SK-N-SH (cell line): ENCODE data around the gene TRAPPC3. TPM values are rescaled to one million over a fixed set of nuclear protein-coding genes. Genes with fewer than 3 reads are reported as not detected.

Experiments
- CTCF ChIA-PET: fragments of 300-600, 350-600 bp; formaldehyde crosslinking; extraction: SDS; loops from one replicate; lab custom pipeline; 2021; lab: Yijun Ruan, JAX
- POLR2A ChIA-PET: fragments of 350-600 bp; sonication (Branson Sonifier 250); formaldehyde crosslinking; extraction: SDS; loops from one replicate; lab custom pipeline; 2020; ENCODE audit warnings: antibody characterized with exemption, inconsistent platforms; lab: Yijun Ruan, JAX
- DNase-seq: peaks from one replicate; pipeline ENCODE4 v3.0.0; 2012
- H2AFZ ChIP-seq: fragments of 200-600 bp; sonication (generic); 2 replicates; pipeline ENCODE4 v1.8.1; 2016; ENCODE audit warnings: antibody characterized with exemption, mild to moderate bottlenecking, low read depth
- H3F3A ChIP-seq: fragments of 200-600 bp; sonication (generic); replicated peaks from 2 replicates; pipeline ENCODE3; 2016; ENCODE audit warnings: antibody characterized with exemption, mild to moderate bottlenecking; ENCODE audit not compliant: insufficient read depth
- H3K27ac ChIP-seq, 2 experiments: fragments of 200-500 bp in 1 of 2; fragments of 200-600 bp in 1 of 2; sonication (Bioruptor generic) in 1 of 2; sonication (generic), shearing (Covaris generic) in 1 of 2; 2 replicates each; pipeline versions ENCODE4 v1.5.1 to v1.6.1; 2014 to 2016; ENCODE audit warnings: low read depth in 2 of 2, inconsistent platforms in 1 of 2, low read length in 1 of 2, mild to moderate bottlenecking in 1 of 2, mixed read lengths in 1 of 2
- H3K27me3 ChIP-seq: fragments of 200-600 bp; sonication (generic), shearing (Covaris generic); 2 replicates; pipeline ENCODE4 v1.6.1; 2016; ENCODE audit warnings: mixed run types; ENCODE audit not compliant: insufficient read depth
- H3K36me3 ChIP-seq, 2 experiments: fragments of 200-500 bp in 1 of 2; fragments of 200-600 bp in 1 of 2; sonication (Bioruptor generic) in 1 of 2; sonication (generic) in 1 of 2; replicated peaks in 1 of 2; 2 replicates each; pipeline versions ENCODE3 to v1.5.1; 2014 to 2016; ENCODE audit warnings: low read length in 1 of 2, mild to moderate bottlenecking in 1 of 2; ENCODE audit not compliant: insufficient read depth in 2 of 2, control insufficient read depth in 1 of 2
- H3K4me1 ChIP-seq, 2 experiments: fragments of 200-500 bp in 1 of 2; fragments of 200-600 bp in 1 of 2; sonication (Bioruptor generic) in 1 of 2; sonication (generic), shearing (Covaris generic) in 1 of 2; 2 replicates each; pipeline versions ENCODE4 v1.5.1 to v1.6.1; 2014 to 2016; ENCODE audit warnings: low read depth in 1 of 2, low read length in 1 of 2, mixed run types in 1 of 2; ENCODE audit not compliant: insufficient read depth in 2 of 2, control insufficient read depth in 1 of 2
- H3K4me2 ChIP-seq: fragments of 200-600 bp; sonication (generic), shearing (Covaris generic); 2 replicates; pipeline ENCODE4 v1.6.1; 2017; ENCODE audit warnings: mixed run types
- H3K4me3 ChIP-seq, 2 experiments: fragments of 200-500 bp in 1 of 2; fragments of 200-600 bp in 1 of 2; sonication (Bioruptor generic) in 1 of 2; sonication (generic), shearing (Covaris generic) in 1 of 2; 2 replicates each; pipeline versions ENCODE4 v1.5.1 to v1.8.1; 2014 to 2016; ENCODE audit warnings: low read depth in 2 of 2, inconsistent platforms in 1 of 2, low read length in 1 of 2, mild to moderate bottlenecking in 1 of 2, mixed read lengths in 1 of 2, moderate library complexity in 1 of 2
- H3K79me2 ChIP-seq: fragments of 200-600 bp; sonication (generic); 2 replicates; pipeline ENCODE4 v1.8.1; 2017; ENCODE audit warnings: mild to moderate bottlenecking; ENCODE audit not compliant: insufficient read depth
- H3K9ac ChIP-seq: fragments of 200-600 bp; sonication (generic); 2 replicates; pipeline ENCODE4 v1.6.1; 2017; ENCODE audit warnings: mixed run types
- H3K9me2 ChIP-seq: fragments of 200-600 bp; sonication (generic); 2 replicates; pipeline ENCODE4 v1.6.1; 2017; ENCODE audit warnings: mixed run types
- H3K9me3 ChIP-seq: fragments of 200-600 bp; sonication (generic); 2 replicates; pipeline ENCODE4 v1.6.1; 2017; ENCODE audit warnings: mixed run types, mild to moderate bottlenecking, moderate library complexity
- H4K20me1 ChIP-seq: fragments of 200-600 bp; sonication (generic); 2 replicates; pipeline ENCODE4 v1.6.1; 2017; ENCODE audit warnings: mild to moderate bottlenecking, mixed run types; ENCODE audit not compliant: insufficient read depth
- CHD2 ChIP-seq: fragments of 150-350 bp; IDR thresholded peaks from 2 replicates; pipeline ENCODE4 v1.6.1; 2018; ENCODE audit warnings: low read length; ENCODE audit not compliant: partially characterized antibody
- EP300 ChIP-seq, 2 experiments: IDR thresholded peaks; 2 replicates each; pipeline versions ENCODE4 v1.4.0 to v1.6.1; 2012; ENCODE audit warnings: borderline replicate concordance in 1 of 2, low read depth in 1 of 2, low read length in 1 of 2
- EZH2phosphoT487 ChIP-seq: fragments of 200-600 bp; sonication (generic); IDR thresholded peaks from 2 replicates; pipeline ENCODE4 v1.6.1; 2017; ENCODE audit warnings: low read depth, mixed run types, mild to moderate bottlenecking, antibody characterized with exemption, moderate library complexity, borderline replicate concordance
- FOXJ3 ChIP-seq: sonication (generic); formaldehyde crosslinking; IDR thresholded peaks from 2 replicates; pipeline ENCODE4 v1.5.1; 2020; ENCODE audit warnings: mild to moderate bottlenecking, missing genetic modification reagents
- FOXM1 ChIP-seq: IDR thresholded peaks from 2 replicates; pipeline ENCODE4 v1.4.0; 2012; ENCODE audit warnings: low read depth, mild to moderate bottlenecking
- GATA2 ChIP-seq: sonication (generic); formaldehyde crosslinking; IDR thresholded peaks from 2 replicates; pipeline ENCODE4 v1.5.0; 2020; ENCODE audit warnings: mild to moderate bottlenecking, missing genetic modification reagents
- JUND ChIP-seq: IDR thresholded peaks from 2 replicates; pipeline ENCODE4 v1.4.0; 2012
- MXI1 ChIP-seq: IDR thresholded peaks from 2 replicates; pipeline ENCODE4 v1.6.1; 2012; ENCODE audit warnings: mild to moderate bottlenecking, low read depth, low read length, improper control_type of control experiment
- NFIC ChIP-seq: IDR thresholded peaks from 2 replicates; pipeline ENCODE4 v1.4.0; 2012; ENCODE audit warnings: borderline replicate concordance
- RAD21 ChIP-seq: IDR thresholded peaks from 2 replicates; pipeline ENCODE4 v1.6.1; 2012; ENCODE audit warnings: mild to moderate bottlenecking, low read length
- RCOR1 ChIP-seq: fragments of 150-350 bp; IDR thresholded peaks from 2 replicates; pipeline ENCODE4 v1.6.1; 2017; ENCODE audit warnings: antibody characterized with exemption, low read length
- RFX5 ChIP-seq: IDR thresholded peaks from 2 replicates; pipeline ENCODE4 v1.6.1; 2012; ENCODE audit warnings: mild to moderate bottlenecking, improper control_type of control experiment, low read length
- RXRA ChIP-seq: IDR thresholded peaks from 2 replicates; pipeline ENCODE4 v1.4.0; 2012; ENCODE audit warnings: low read depth, mild to moderate bottlenecking, borderline replicate concordance
- SIN3A ChIP-seq: IDR thresholded peaks from 2 replicates; pipeline ENCODE4 v1.6.1; 2012; ENCODE audit warnings: low read depth, mild to moderate bottlenecking, low read length, moderate library complexity, borderline replicate concordance
- SMC3 ChIP-seq: IDR thresholded peaks from 2 replicates; pipeline ENCODE4 v1.6.1; 2012; ENCODE audit warnings: low read depth, low read length, improper control_type of control experiment
- TAF1 ChIP-seq: IDR thresholded peaks from 2 replicates; pipeline ENCODE4 v1.6.1; 2012; ENCODE audit warnings: low read depth, mild to moderate bottlenecking, low read length, moderate library complexity, borderline replicate concordance
- TCF12 ChIP-seq: IDR thresholded peaks from 2 replicates; pipeline ENCODE4 v1.4.0; 2012
- TEAD4 ChIP-seq: IDR thresholded peaks from 2 replicates; pipeline ENCODE4 v1.4.0; 2012; ENCODE audit warnings: mild to moderate bottlenecking, borderline replicate concordance; ENCODE audit not compliant: insufficient read depth
- YY1 ChIP-seq: IDR thresholded peaks from 2 replicates; pipeline ENCODE4 v1.4.0; 2012; ENCODE audit warnings: low read depth, mild to moderate bottlenecking
- WGBS: methylation state at CpG from one replicate; pipeline ENCODE4 v1.1.6; 2017; ENCODE audit warnings: low lambda C conversion rate; 5-methylcytosine and 5-hydroxymethylcytosine counted together
- polyA plus RNA-seq, 3 experiments: library from polyadenylated mRNA; depleted of rRNA; stranded (reverse); fragments of >200 nt; gene quantifications; 2 replicates each; pipeline ENCODE4 v1.2.3, GENCODE V29; 2012
- TF ChIP-seq, protein P1 (sequence below): IDR thresholded peaks from 2 replicates; pipeline ENCODE4 v1.4.0; 2012; ENCODE audit warnings: low read depth, borderline replicate concordance
- TF ChIP-seq, protein P2 (sequence below): IDR thresholded peaks from 2 replicates; pipeline ENCODE4 v1.4.0; 2012; ENCODE audit warnings: low read depth
- TF ChIP-seq, protein P3 (sequence below): fragments of 150-350 bp; IDR thresholded peaks from 2 replicates; pipeline ENCODE4 v1.6.1; 2017; ENCODE audit warnings: antibody characterized with exemption, low read length, low read depth, borderline replicate concordance
- TF ChIP-seq, protein P4 (sequence below): fragments of 150-350 bp; IDR thresholded peaks from 2 replicates; pipeline ENCODE4 v1.6.1; 2016; ENCODE audit warnings: mild to moderate bottlenecking, low read depth, low read length

Gene TRAPPC3
- polyA plus RNA-seq, 1 of the 3 experiments (the other 2 are of a cell fraction), result 149 TPM

DNA sequence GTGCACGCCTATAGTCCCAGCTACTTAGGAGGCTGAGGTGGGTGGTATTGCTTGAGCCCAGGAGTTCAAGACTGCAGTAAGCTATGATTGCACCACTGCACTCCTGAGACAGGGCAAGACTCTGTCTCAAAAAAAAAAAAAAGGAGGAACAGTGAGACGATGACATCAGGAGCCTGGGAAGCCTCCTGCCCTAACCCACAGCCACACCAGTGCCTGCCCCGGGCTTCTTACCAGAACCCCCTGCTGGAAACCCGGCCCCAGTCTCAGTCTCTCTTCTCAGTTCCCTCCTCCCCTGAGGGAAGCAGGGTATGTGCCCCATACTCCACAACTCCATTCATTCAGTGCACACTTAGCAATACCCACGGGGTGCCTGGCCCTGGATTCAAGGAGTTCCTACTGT, 33.4 kb downstream of the TRAPPC3 start:
- Histone ChIP-seq H3K9me2 (no peaks in the 10 kb centered on the region), H3K4me3 (no peak overlapping the region), H3K4me2 (peak overlapping the region; percentile 69; the same call in 1 of the 2 replicates), H4K20me1 (no peaks in the 10 kb centered on the region), H3K4me1 (peaks cover 10 to 28% of the 10 kb centered on the region in 2 experiments; a peak in 2 of 4 replicates), H2AFZ (peak overlapping the region; percentile 71; the same call in 1 of the 2 replicates), H3K27me3 (no peaks in the 10 kb centered on the region), H3K27ac (peak overlapping the region; percentile 54 to 59), H3K36me3 (no peaks in the 10 kb centered on the region), H3K9me3 (no peaks in the 10 kb centered on the region), H3F3A (peaks cover 9% of the 10 kb centered on the region), H3K79me2 (no peaks in the 10 kb centered on the region), H3K9ac (peak overlapping the region; percentile 67; the same call in 1 of the 2 replicates)
- WGBS, result 85% methylated on average over 5 of the region's 5 CpGs
- ChIA-PET POLR2A (interaction anchor here (0.5 to 2.4 kb wide), 3 partner anchors 18 to 150 kb away, joined by 4 to 7 read pairs (median 4); no protein-coding TSS in a partner anchor), CTCF (interaction anchor here (1.1 to 32.6 kb wide), 7 partner anchors 15 to 72 kb away, joined by 3 to 700 read pairs (median 4); partner anchors contain the start of gene TRAPPC3)
- DNase-seq, result peak; percentile 31
- TF ChIP-seq TCF12, result no peak
- no peak for TF ChIP-seq NFIC
- no peak for TF ChIP-seq FOXJ3 (CRISPR knock-in tag)
- no peak for TF ChIP-seq EP300 (IDR thresholded peaks at IDR 0.05; ENCODE audit: borderline replicate concordance in 1 of 2, low read depth in 1 of 2, low read length in 1 of 2)

DNA sequence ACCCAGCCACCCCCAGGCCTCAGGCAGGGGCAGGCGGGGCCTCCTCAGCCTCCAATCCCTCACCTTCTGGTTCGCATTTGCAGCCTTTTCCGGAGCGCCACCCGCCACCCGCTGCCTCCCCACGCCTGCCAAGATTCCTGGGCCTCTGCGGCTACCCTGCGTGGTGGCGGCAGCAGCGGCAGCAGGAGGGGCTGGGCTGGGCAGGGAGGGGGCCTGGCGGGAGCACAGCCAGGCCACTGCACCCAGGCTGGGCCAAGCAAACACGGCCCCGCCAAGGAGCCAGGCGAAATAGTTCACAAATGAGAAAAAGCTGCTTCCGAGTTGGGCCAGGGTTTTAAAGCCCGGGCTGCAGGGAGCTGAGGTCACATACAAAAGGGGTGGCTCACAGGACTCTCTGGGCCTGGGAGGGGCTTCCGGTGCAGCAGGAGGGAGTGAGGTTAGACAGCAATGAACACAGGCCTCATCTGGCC, 34.1 kb downstream of the TRAPPC3 start:
- H3K79me2 ChIP-seq, result no peaks in the 10 kb centered on the region
- peak overlapping the region; percentile 54 to 59 for H3K27ac ChIP-seq
- POLR2A ChIA-PET, result interaction anchor here (0.5 to 2.4 kb wide), 5 partner anchors 18 to 151 kb away, joined by 3 to 7 read pairs (median 4); partner anchors contain the start of gene TRAPPC3
- DNase-seq, result peak; percentile 88
- CTCF ChIA-PET, result interaction anchor here (1.1 to 32.6 kb wide), 8 partner anchors 9 to 73 kb away, joined by 3 to 700 read pairs (median 5); partner anchors contain the start of gene TRAPPC3
- H4K20me1 ChIP-seq, result no peaks in the 10 kb centered on the region
- no peaks in the 10 kb centered on the region for H3K9me2 ChIP-seq
- H3K9me3 ChIP-seq, result no peaks in the 10 kb centered on the region
- 20% methylated on average over 17 of the region's 18 CpGs for WGBS
- H3K4me3 ChIP-seq, result no peak overlapping the region
- no peaks in the 10 kb centered on the region for H3K27me3 ChIP-seq
- no peak for TF ChIP-seq RFX5
- no peak for TF ChIP-seq CHD2
- peak; percentile 63; the same call in 1 of the 2 replicates for TF ChIP-seq NFIC
- 0 out of 2 replicates have a peak, but pooled peaks have one; percentile 50 for TF ChIP-seq TAF1
- no peak for TF ChIP-seq GATA2 (CRISPR knock-in tag)
- no peak for TF ChIP-seq FOXM1
- TF ChIP-seq SIN3A, result no peak
- TF ChIP-seq, protein P1, sequence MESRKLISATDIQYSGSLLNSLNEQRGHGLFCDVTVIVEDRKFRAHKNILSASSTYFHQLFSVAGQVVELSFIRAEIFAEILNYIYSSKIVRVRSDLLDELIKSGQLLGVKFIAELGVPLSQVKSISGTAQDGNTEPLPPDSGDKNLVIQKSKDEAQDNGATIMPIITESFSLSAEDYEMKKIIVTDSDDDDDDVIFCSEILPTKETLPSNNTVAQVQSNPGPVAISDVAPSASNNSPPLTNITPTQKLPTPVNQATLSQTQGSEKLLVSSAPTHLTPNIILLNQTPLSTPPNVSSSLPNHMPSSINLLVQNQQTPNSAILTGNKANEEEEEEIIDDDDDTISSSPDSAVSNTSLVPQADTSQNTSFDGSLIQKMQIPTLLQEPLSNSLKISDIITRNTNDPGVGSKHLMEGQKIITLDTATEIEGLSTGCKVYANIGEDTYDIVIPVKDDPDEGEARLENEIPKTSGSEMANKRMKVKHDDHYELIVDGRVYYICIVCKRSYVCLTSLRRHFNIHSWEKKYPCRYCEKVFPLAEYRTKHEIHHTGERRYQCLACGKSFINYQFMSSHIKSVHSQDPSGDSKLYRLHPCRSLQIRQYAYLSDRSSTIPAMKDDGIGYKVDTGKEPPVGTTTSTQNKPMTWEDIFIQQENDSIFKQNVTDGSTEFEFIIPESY, result no peak
- peak; percentile 69; the same call in 1 of the 2 replicates for TF ChIP-seq MXI1
- no peak for TF ChIP-seq YY1
- TF ChIP-seq, protein P2, sequence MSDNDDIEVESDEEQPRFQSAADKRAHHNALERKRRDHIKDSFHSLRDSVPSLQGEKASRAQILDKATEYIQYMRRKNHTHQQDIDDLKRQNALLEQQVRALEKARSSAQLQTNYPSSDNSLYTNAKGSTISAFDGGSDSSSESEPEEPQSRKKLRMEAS, result peak; percentile 47
- no peak for TF ChIP-seq JUND
- TF ChIP-seq TCF12, result peak; percentile 65; the same call in 1 of the 2 replicates
- no peak for TF ChIP-seq RAD21
- TF ChIP-seq, protein P3, sequence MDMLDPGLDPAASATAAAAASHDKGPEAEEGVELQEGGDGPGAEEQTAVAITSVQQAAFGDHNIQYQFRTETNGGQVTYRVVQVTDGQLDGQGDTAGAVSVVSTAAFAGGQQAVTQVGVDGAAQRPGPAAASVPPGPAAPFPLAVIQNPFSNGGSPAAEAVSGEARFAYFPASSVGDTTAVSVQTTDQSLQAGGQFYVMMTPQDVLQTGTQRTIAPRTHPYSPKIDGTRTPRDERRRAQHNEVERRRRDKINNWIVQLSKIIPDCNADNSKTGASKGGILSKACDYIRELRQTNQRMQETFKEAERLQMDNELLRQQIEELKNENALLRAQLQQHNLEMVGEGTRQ, result no peak
- TF ChIP-seq TEAD4, result 0 out of 2 replicates have a peak, but pooled peaks have one; percentile 32
- TF ChIP-seq, protein P4, sequence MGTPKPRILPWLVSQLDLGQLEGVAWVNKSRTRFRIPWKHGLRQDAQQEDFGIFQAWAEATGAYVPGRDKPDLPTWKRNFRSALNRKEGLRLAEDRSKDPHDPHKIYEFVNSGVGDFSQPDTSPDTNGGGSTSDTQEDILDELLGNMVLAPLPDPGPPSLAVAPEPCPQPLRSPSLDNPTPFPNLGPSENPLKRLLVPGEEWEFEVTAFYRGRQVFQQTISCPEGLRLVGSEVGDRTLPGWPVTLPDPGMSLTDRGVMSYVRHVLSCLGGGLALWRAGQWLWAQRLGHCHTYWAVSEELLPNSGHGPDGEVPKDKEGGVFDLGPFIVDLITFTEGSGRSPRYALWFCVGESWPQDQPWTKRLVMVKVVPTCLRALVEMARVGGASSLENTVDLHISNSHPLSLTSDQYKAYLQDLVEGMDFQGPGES, result no peak
- 0 out of 2 replicates have a peak, but pooled peaks have one; percentile 16 for TF ChIP-seq RCOR1
- peak in 1 of 2 experiments; percentile 26; a peak in 1 of 4 replicates for TF ChIP-seq EP300 (IDR thresholded peaks at IDR 0.05; ENCODE audit: borderline replicate concordance in 1 of 2, low read depth in 1 of 2, low read length in 1 of 2)
- no peak for TF ChIP-seq SMC3
- no peak for TF ChIP-seq EZH2phosphoT487
- no peak for TF ChIP-seq RXRA
- H3F3A ChIP-seq, result peaks cover 9% of the 10 kb centered on the region
- peak overlapping the region; percentile 69 for H3K4me2 ChIP-seq
- H3K36me3 ChIP-seq, result no peaks in the 10 kb centered on the region
- H3K4me1 ChIP-seq, result peaks cover 10 to 28% of the 10 kb centered on the region in 2 experiments; a peak in 2 of 4 replicates
- peak overlapping the region; percentile 71 for H2AFZ ChIP-seq
- H3K9ac ChIP-seq, result peak overlapping the region; percentile 67; the same call in 1 of the 2 replicates
